Transverse colon (tissue), 4 donors: ENCODE data around the gene CLSTN2. TPM values are rescaled to one million over a fixed set of nuclear protein-coding genes. Genes with fewer than 3 reads are reported as not detected.

Experiments used
- DNase-seq: peaks from one replicate; pipeline ENCODE4 v3.0.0-alpha.2; 2019
- H3K27ac ChIP-seq, 4 donors: fragments of 200-600 bp; sonication (generic); 2 replicates each; pipeline ENCODE4 v1.5.1; 2016 to 2018; ENCODE audit warnings: inconsistent platforms in 4 of 4
- H3K27me3 ChIP-seq: fragments of 200-600 bp; sonication (generic); 2 replicates; pipeline ENCODE4 v1.5.1; 2017; ENCODE audit warnings: inconsistent platforms
- H3K36me3 ChIP-seq, 4 donors: fragments of 200-600 bp; sonication (generic); 2 replicates each; pipeline ENCODE4 v1.5.1; 2017 to 2019; ENCODE audit warnings: inconsistent platforms in 4 of 4
- H3K4me1 ChIP-seq, 4 donors: fragments of 200-600 bp; sonication (generic); 2 replicates each; pipeline ENCODE4 v1.5.1; 2017 to 2020; ENCODE audit warnings: inconsistent platforms in 4 of 4
- H3K4me3 ChIP-seq, 4 donors: fragments of 200-600 bp; sonication (generic); 1 replicate in 1 of 4; 2 replicates in 3 of 4; pipeline versions ENCODE4 v1.5.1 to v1.6.1; 2017 to 2019; ENCODE audit warnings: inconsistent platforms in 4 of 4
- H3K9me3 ChIP-seq, 2 donors: fragments of 200-600 bp; sonication (generic); 2 replicates each; pipeline ENCODE4 v1.5.1; 2017 to 2019; ENCODE audit warnings: inconsistent platforms in 2 of 2
- CTCF ChIP-seq, 5 experiments: fragments of 200-600 bp in 3 of 5; fragments of 450-650 bp in 2 of 5; sonication (generic) in 3 of 5; IDR thresholded peaks; 1 replicate in 2 of 5; 2 replicates in 3 of 5; pipeline ENCODE4 v1.5.1; 2016 to 2017; ENCODE audit warnings: antibody characterized with exemption in 5 of 5, inconsistent platforms in 3 of 5, mild to moderate bottlenecking in 2 of 5, moderate library complexity in 1 of 5
- EP300 ChIP-seq: sonication (generic); formaldehyde crosslinking; IDR thresholded peaks from one replicate; pipeline ENCODE4 v1.6.1; 2017; ENCODE audit warnings: antibody characterized with exemption, low read depth
- POLR2A ChIP-seq: fragments of 450-650 bp; IDR thresholded peaks from one replicate; pipeline ENCODE4 v1.6.1; 2016; ENCODE audit warnings: antibody characterized with exemption, mild to moderate bottlenecking, moderate library complexity
- POLR2AphosphoS5 ChIP-seq, 3 donors: sonication (generic); formaldehyde crosslinking; IDR thresholded peaks; one replicate each; pipeline ENCODE4 v1.6.1; 2016; ENCODE audit warnings: antibody characterized with exemption in 3 of 3
- WGBS, 2 donors: methylation state at CpG; one replicate each; pipeline ENCODE4 v1.1.5; 2018; ENCODE audit warnings: low coverage in 1 of 2; 5-methylcytosine and 5-hydroxymethylcytosine counted together
- in situ Hi-C, 4 donors: fragments of 200-750 bp; cut with MboI; loops; one replicate each; pipeline versions ENCODE4 v1.15.0 to v1.15.1; 2017; ENCODE audit warnings: low sequenced_read_pairs in 3 of 4, low pct_ligation_motif_present in 1 of 4, low pct_unique_long_range_greater_than_20kb in 1 of 4
- intact Hi-C: fragments of 100-400 bp; cut with DNase I; formaldehyde crosslinking; loops from one replicate; pipeline ENCODE4 v1.15.1; 2023; ENCODE audit warnings: low total_unique reads
- total RNA-seq, 4 donors: library from RNA; depleted of rRNA; stranded (reverse); fragments of >200 nt; gene quantifications; one replicate each; pipeline ENCODE4 v1.1.0, GENCODE V29; 2016

Gene CLSTN2
- total RNA-seq, 4 donors from 2014 or later, result 0.60 to 9.0 (median 2.2) TPM

GRCh38 chr3:139893963-139894642 is 40.9 kb upstream of the CLSTN2 start:
- peak overlapping the region in 1 of 4 donors; percentile 1 for H3K27ac ChIP-seq
- no peak for DNase-seq
- 71 to 94% methylated on average over 4 to 5 of the region's 5 CpGs for WGBS, 2 donors
- no peaks in the 10 kb centered on the region for H3K9me3 ChIP-seq
- no peaks in the 10 kb centered on the region for H3K27me3 ChIP-seq
- no peaks in the 10 kb centered on the region for H3K4me1 ChIP-seq
- TF ChIP-seq CTCF (IDR thresholded peaks at IDR 0.05) (no peak), EP300 (no peak), POLR2AphosphoS5 (IDR thresholded peaks at IDR 0.05) (no peak), POLR2A (no peak)
- in situ Hi-C loops (no loop called here), intact Hi-C loops (no loop called here)
- no peaks in the 10 kb centered on the region for H3K36me3 ChIP-seq
- H3K4me3 ChIP-seq, result no peak overlapping the region

DNA sequence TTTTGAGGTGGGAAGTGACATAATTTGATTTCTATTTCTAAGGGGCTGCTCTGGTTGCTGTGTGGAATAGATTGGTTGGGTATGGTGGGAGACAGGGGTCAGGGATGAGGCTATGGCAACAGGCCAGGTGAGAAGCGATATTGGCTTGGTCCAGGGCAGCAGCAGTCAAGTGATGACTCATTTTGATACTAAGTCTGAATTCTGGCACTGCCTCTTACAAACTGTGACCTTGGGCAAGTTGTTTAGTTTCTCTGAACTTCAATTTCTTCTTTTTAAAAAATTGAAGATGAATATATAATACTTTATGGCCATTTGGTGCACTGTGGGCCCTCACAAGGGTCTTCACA is 40.4 kb upstream of the CLSTN2 start:
- intact Hi-C loops (no loop called here), in situ Hi-C loops (no loop called here)
- H3K4me1 ChIP-seq, result no peaks in the 10 kb centered on the region
- no peak for DNase-seq
- no peaks in the 10 kb centered on the region for H3K36me3 ChIP-seq
- TF ChIP-seq POLR2AphosphoS5 (IDR thresholded peaks at IDR 0.05) (no peak), CTCF (IDR thresholded peaks at IDR 0.05) (no peak), POLR2A (no peak), EP300 (no peak)
- H3K27me3 ChIP-seq, result no peaks in the 10 kb centered on the region
- no peak overlapping the region for H3K27ac ChIP-seq
- 44 to 71% methylated on average over 1 of the region's 1 CpG for WGBS, 2 donors
- H3K9me3 ChIP-seq, result no peaks in the 10 kb centered on the region
- H3K4me3 ChIP-seq, result no peak overlapping the region

DNA sequence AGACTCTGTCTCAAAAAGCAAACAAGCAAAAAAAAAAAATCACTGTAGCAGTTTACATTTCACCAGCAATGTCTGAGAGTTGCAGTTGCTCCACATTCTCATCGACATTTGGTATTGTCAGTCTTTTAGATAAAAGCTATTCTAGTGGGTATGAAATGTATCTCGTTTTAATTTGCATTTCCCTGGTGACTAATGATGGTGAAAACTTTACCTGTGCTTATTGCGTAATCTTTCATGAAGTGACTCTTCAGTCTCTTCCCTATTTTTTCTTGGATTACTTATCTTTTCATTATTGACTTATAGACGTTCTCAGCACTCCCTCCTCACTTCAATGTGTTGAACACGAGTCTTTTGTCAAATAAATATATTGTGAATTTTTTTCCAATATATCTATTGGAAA is 37.2 kb upstream of the CLSTN2 start:
- DNase-seq, result no peak
- TF ChIP-seq CTCF (IDR thresholded peaks at IDR 0.05) (no peak), POLR2AphosphoS5 (IDR thresholded peaks at IDR 0.05) (no peak), EP300 (no peak), POLR2A (no peak)
- Histone ChIP-seq H3K4me1 (no peaks in the 10 kb centered on the region), H3K27me3 (no peaks in the 10 kb centered on the region), H3K4me3 (no peak overlapping the region), H3K27ac (no peak overlapping the region), H3K9me3 (no peaks in the 10 kb centered on the region), H3K36me3 (no peaks in the 10 kb centered on the region)
- in situ Hi-C loops, result no loop called here
- WGBS, 2 donors, result 70% methylated on average over 5 of the region's 5 CpGs
- intact Hi-C loops, result no loop called here

DNA sequence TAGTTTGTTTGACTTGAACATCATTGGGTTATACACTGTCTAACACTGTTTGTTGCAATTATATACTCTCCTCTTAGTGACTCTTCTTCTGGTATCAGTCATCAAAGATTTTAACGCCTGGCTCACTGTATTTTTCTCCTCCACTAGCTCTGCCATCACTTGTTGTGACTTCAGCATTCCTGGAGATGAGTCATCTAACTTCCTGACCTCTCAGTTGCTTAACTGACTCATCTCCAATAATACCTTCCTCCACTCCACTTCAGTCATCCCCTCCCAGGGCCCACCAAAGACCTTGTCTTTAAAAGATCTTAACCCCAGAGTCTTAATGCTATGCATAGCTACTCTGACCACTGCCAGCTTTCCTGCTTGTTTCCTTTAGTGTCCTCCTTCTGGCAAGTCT is 28.6 kb upstream of the CLSTN2 start:
- Histone ChIP-seq H3K4me3 (no peak overlapping the region), H3K4me1 (no peaks in the 10 kb centered on the region), H3K9me3 (no peaks in the 10 kb centered on the region), H3K27me3 (no peaks in the 10 kb centered on the region), H3K36me3 (no peaks in the 10 kb centered on the region), H3K27ac (no peak overlapping the region)
- intact Hi-C loops (no loop called here), in situ Hi-C loops (no loop called here)
- WGBS, 2 donors, result 44 to 70% methylated on average over 1 of the region's 1 CpG
- DNase-seq, result no peak
- TF ChIP-seq POLR2A, result no peak
- TF ChIP-seq POLR2AphosphoS5 (IDR thresholded peaks at IDR 0.05), result no peak
- TF ChIP-seq EP300, result no peak
- no peak for TF ChIP-seq CTCF (IDR thresholded peaks at IDR 0.05)
